Small intestine (tissue), 7 donors: ENCODE data around the gene PSD2. TPM values are rescaled to one million over a fixed set of nuclear protein-coding genes. Genes with fewer than 3 reads are reported as not detected.

Experiments
- DNase-seq, 2 donors: peaks; one replicate each; pipeline versions ENCODE4 v3.0.0 to v3.0.0-alpha.2; 2013
- FAIRE-seq: peaks from 2 replicates; lab custom pipeline; 2012; peaks lifted over from hg19 to GRCh38; lab: Jason Lieb, UNC
- H3K27ac ChIP-seq, 3 donors: one replicate each; pipeline ENCODE4 v1.5.1; 2013; ENCODE audit warnings: low read length in 2 of 3, mild to moderate bottlenecking in 2 of 3, control low read depth in 1 of 3, inconsistent platforms in 1 of 3, low read depth in 1 of 3, moderate library complexity in 1 of 3
- H3K27me3 ChIP-seq, 3 donors: one replicate each; pipeline ENCODE4 v1.6.1; 2013; ENCODE audit warnings: low read length in 3 of 3, inconsistent platforms in 1 of 3; ENCODE audit not compliant: control insufficient read depth in 3 of 3, insufficient read depth in 3 of 3
- H3K36me3 ChIP-seq, 3 donors: one replicate each; pipeline ENCODE4 v1.6.1; 2013; ENCODE audit warnings: low read length in 3 of 3, inconsistent platforms in 1 of 3, low read depth in 1 of 3, mild to moderate bottlenecking in 1 of 3, moderate library complexity in 1 of 3; ENCODE audit not compliant: control insufficient read depth in 3 of 3, insufficient read depth in 2 of 3
- H3K4me1 ChIP-seq, 3 donors: one replicate each; pipeline ENCODE4 v1.6.1; 2013; ENCODE audit warnings: low read length in 2 of 3, inconsistent platforms in 1 of 3, low read depth in 1 of 3, mild to moderate bottlenecking in 1 of 3, moderate library complexity in 1 of 3; ENCODE audit not compliant: control insufficient read depth in 3 of 3, insufficient read depth in 2 of 3
- H3K4me3 ChIP-seq, 3 donors: one replicate each; pipeline ENCODE4 v1.5.1; 2013; ENCODE audit warnings: low read length in 3 of 3, control low read depth in 1 of 3, inconsistent platforms in 1 of 3, low read depth in 1 of 3, mild to moderate bottlenecking in 1 of 3, moderate library complexity in 1 of 3
- H3K9me3 ChIP-seq, 2 donors: one replicate each; pipeline ENCODE4 v1.6.1; 2013; ENCODE audit warnings: low read depth in 1 of 2, low read length in 1 of 2; ENCODE audit not compliant: control insufficient read depth in 2 of 2, insufficient read depth in 1 of 2
- WGBS, 3 donors: extraction: QIAGEN DNeasy Blood & Tissue Kit; methylation state at CpG; one replicate each; pipeline ENCODE4 v1.1.7; 2013; 5-methylcytosine and 5-hydroxymethylcytosine counted together
- polyA plus RNA-seq, 4 donors: library from polyadenylated mRNA; stranded (reverse) in 3 of 4; unstranded in 1 of 4; fragments of 200-250 nt in 3 of 4; fragments of 120-200 nt in 1 of 4; gene quantifications; one replicate each; pipeline versions ENCODE4 v1.2.1 to v1.2.3, GENCODE V29; 2013
- donor health status: healthy with polysubstance abuse.
- donor health status: control.
- donor health status: control.
- donor health status: Bipolar disorder and iron deficiency.
- donor health status: healthy.

Gene PSD2
- polyA plus RNA-seq, 4 donors = 0.12 to 0.34 TPM; not detected in 2

GRCh38 chr5:139852696-139853095 is 57.1 kb downstream of the PSD2 start:
- no peak overlapping the region for H3K27ac ChIP-seq
- H3K4me1 ChIP-seq = no peaks in the 10 kb centered on the region
- DNase-seq (no peak), FAIRE-seq (no peak)
- no peak overlapping the region for H3K4me3 ChIP-seq
- 92 to 95% (median 93%) methylated on average over 8 of the region's 8 CpGs for WGBS, 3 donors
- no peaks in the 10 kb centered on the region for H3K9me3 ChIP-seq
- no peaks in the 10 kb centered on the region for H3K36me3 ChIP-seq
- peaks cover 0 to 13% (median 0%) of the 10 kb centered on the region in 3 donors for H3K27me3 ChIP-seq

- H3K4me3 ChIP-seq = no peak overlapping the region
- peaks cover 0 to 20% (median 0%) of the 10 kb centered on the region in 3 donors for H3K27me3 ChIP-seq
- H3K36me3 ChIP-seq = no peaks in the 10 kb centered on the region
- FAIRE-seq (no peak), DNase-seq (no peak)
- 92 to 96% (median 96%) methylated on average over 7 of the region's 7 CpGs for WGBS, 3 donors
- no peaks in the 10 kb centered on the region for H3K4me1 ChIP-seq
- no peak overlapping the region for H3K27ac ChIP-seq
- no peaks in the 10 kb centered on the region for H3K9me3 ChIP-seq
Measured at GRCh38 chr5:139854029-139854605, 58.5 kb downstream of the PSD2 start.

- H3K27me3 ChIP-seq = peaks cover 0 to 20% (median 0%) of the 10 kb centered on the region in 3 donors
- H3K36me3 ChIP-seq = no peaks in the 10 kb centered on the region
- H3K4me3 ChIP-seq = no peak overlapping the region
- no peak overlapping the region for H3K27ac ChIP-seq
- 88 to 96% (median 95%) methylated on average over 5 of the region's 5 CpGs for WGBS, 3 donors
- no peaks in the 10 kb centered on the region for H3K4me1 ChIP-seq
- H3K9me3 ChIP-seq = no peaks in the 10 kb centered on the region
- no peak for DNase-seq
- FAIRE-seq = no peak
Measured at GRCh38 chr5:139854953-139855352, 59.3 kb downstream of the PSD2 start.

GRCh38 chr5:139855451-139855850 is 59.8 kb downstream of the PSD2 start:
- no peak for DNase-seq
- Histone ChIP-seq H3K27me3 (peaks cover 0 to 20% (median 0%) of the 10 kb centered on the region in 3 donors), H3K4me3 (no peak overlapping the region), H3K4me1 (no peaks in the 10 kb centered on the region), H3K27ac (no peak overlapping the region), H3K36me3 (no peaks in the 10 kb centered on the region), H3K9me3 (no peaks in the 10 kb centered on the region)
- WGBS, 3 donors = 85 to 89% (median 88%) methylated on average over 8 of the region's 8 CpGs
- no peak for FAIRE-seq

- H3K9me3 ChIP-seq = no peaks in the 10 kb centered on the region
- H3K36me3 ChIP-seq = no peaks in the 10 kb centered on the region
- FAIRE-seq = no peak
- H3K27me3 ChIP-seq = peaks cover 0 to 25% (median 0%) of the 10 kb centered on the region in 3 donors
- no peak overlapping the region for H3K4me3 ChIP-seq
- no peak overlapping the region for H3K27ac ChIP-seq
- no peak for DNase-seq
- 80 to 87% (median 85%) methylated on average over 6 of the region's 6 CpGs for WGBS, 3 donors
- H3K4me1 ChIP-seq = no peaks in the 10 kb centered on the region
Measured at GRCh38 chr5:139855946-139856540, 60.4 kb downstream of the PSD2 start.

GRCh38 chr5:139856714-139857113 is 61.1 kb downstream of the PSD2 start:
- H3K9me3 ChIP-seq = no peaks in the 10 kb centered on the region
- DNase-seq (no peak), FAIRE-seq (no peak)
- H3K27ac ChIP-seq = no peak overlapping the region
- WGBS, 3 donors = 83 to 86% (median 86%) methylated on average over 4 of the region's 4 CpGs
- peaks cover 0 to 25% (median 0%) of the 10 kb centered on the region in 3 donors for H3K27me3 ChIP-seq
- H3K36me3 ChIP-seq = no peaks in the 10 kb centered on the region
- no peak overlapping the region for H3K4me3 ChIP-seq
- H3K4me1 ChIP-seq = no peaks in the 10 kb centered on the region

- Histone ChIP-seq H3K27ac (no peak overlapping the region), H3K4me1 (no peaks in the 10 kb centered on the region), H3K4me3 (no peak overlapping the region), H3K36me3 (no peaks in the 10 kb centered on the region), H3K27me3 (peaks cover 0 to 22% (median 0%) of the 10 kb centered on the region in 3 donors), H3K9me3 (no peaks in the 10 kb centered on the region)
- WGBS, 3 donors = 83 to 92% (median 87%) methylated on average over 2 of the region's 2 CpGs
- FAIRE-seq (no peak), DNase-seq (no peak)
Measured at GRCh38 chr5:139859013-139859412, 63.4 kb downstream of the PSD2 start.

GRCh38 chr5:139861021-139861888 is 65.6 kb downstream of the PSD2 start:
- no peaks in the 10 kb centered on the region for H3K9me3 ChIP-seq
- H3K36me3 ChIP-seq = no peaks in the 10 kb centered on the region
- peaks cover 0 to 22% (median 0%) of the 10 kb centered on the region in 3 donors for H3K27me3 ChIP-seq
- H3K4me1 ChIP-seq = no peaks in the 10 kb centered on the region
- no peak overlapping the region for H3K4me3 ChIP-seq
- no peak overlapping the region for H3K27ac ChIP-seq
- DNase-seq (no peak), FAIRE-seq (no peak)
- WGBS, 3 donors = 72 to 87% (median 80%) methylated on average over 15 of the region's 15 CpGs
